AML-193 (cell line): ENCODE results near the gene TMC6.
"Not testable (repeated sequence)": the region's sequence is repeated elsewhere in the genome, so short reads cannot be mapped to it uniquely, and the experiment has no call there.

ENCODE experiments used
- DNase-seq, 2 experiments: peaks; one replicate each; lab custom pipeline; 2025; lab: John Stamatoyannopoulos, UW

The TMC6 gene

DNA sequence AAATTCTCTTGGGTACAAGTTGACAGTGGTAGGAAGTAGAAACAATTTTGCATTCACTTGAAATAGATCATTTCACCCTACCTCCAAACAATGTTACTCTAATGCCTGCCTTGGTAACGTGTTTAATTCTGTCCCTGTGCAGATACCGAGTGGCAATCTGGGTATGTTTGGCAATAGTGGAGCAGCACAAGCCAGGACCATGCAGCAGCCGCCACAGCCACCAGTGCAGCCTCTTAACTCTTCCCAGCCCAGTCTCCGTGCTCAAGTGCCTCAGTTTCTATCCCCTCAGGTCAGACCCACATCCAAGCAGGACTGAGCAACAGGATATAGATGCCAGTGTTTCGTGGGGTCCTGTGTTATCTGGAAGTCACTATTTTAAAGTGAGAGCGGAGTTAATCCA lies 49.3 kb downstream of the TMC6 start:
- no peak for DNase-seq

- no peak for DNase-seq
Measured at GRCh38 chr17:78075545-78075944, 53.0 kb downstream of the TMC6 start.

- DNase-seq, result no peak
Measured at GRCh38 chr17:78075011-78075410, 53.5 kb downstream of the TMC6 start.

GRCh38 chr17:78072961-78073360 lies 55.6 kb downstream of the TMC6 start:
- DNase-seq, result no peak

DNA sequence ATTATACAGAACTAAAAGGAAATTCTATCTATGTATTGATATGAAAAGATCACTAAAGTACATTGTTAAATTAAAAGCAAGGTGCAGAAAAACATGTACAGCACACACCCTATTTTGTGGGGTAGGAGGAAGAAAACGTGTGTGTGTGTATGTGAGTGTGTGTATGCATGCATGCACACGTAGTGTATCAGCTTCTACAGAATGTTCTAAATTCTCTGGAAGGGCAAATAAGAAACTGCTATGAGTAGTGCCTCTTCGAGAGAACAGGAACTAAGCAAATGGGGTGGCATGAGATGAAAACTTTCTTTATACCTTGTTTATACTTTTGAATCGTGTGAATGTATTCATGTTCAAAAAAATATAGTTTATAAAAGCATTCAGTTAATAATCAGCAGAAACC lies 58.9 kb downstream of the TMC6 start:
- DNase-seq, result no peak

- DNase-seq, result not testable (repeated sequence)
Measured at GRCh38 chr17:78066976-78067375, 61.6 kb downstream of the TMC6 start.

DNA sequence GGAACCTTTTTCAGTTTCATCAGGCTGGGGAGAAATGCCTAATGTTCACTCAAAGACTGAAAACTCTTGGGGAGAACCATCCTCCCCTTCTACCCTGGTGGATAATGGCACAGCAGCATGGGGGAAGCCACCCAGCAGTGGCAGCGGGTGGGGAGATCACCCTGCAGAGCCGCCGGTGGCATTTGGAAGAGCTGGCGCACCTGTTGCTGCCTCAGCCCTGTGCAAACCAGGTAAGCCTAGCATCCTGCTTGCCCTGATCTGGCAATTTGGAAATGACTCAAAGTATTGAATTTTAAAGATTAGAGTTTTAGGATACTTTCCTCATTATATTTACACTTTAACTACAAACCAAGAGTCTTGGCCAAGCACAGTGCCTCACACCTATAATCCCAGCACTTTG lies 63.8 kb downstream of the TMC6 start:
- DNase-seq, result no peak

- no peak for DNase-seq
Measured at GRCh38 chr17:78063489-78063888, 65.1 kb downstream of the TMC6 start.

GRCh38 chr17:78062596-78062995 lies 66.0 kb downstream of the TMC6 start:
- DNase-seq, result no peak
